BLaER1 (cell line): ENCODE measurements around the gene STAM2.

Experiments used
- H3K27ac ChIP-seq: shearing (Covaris generic); formaldehyde crosslinking; 2 replicates; pipeline ENCODE4 v1.8.1; 2022
- H3K27me3 ChIP-seq: shearing (Covaris generic); formaldehyde crosslinking; 2 replicates; pipeline ENCODE4 v1.8.1; 2022
- H3K36me3 ChIP-seq: shearing (Covaris generic); formaldehyde crosslinking; 2 replicates; pipeline ENCODE4 v1.8.1; 2022
- H3K4me1 ChIP-seq: shearing (Covaris generic); formaldehyde crosslinking; 2 replicates; pipeline ENCODE4 v1.8.1; 2022
- H3K4me2 ChIP-seq: shearing (Covaris generic); formaldehyde crosslinking; 2 replicates; pipeline ENCODE4 v1.8.1; 2022
- H3K4me3 ChIP-seq: shearing (Covaris generic); formaldehyde crosslinking; 2 replicates; pipeline ENCODE4 v1.8.1; 2022
- H3K9ac ChIP-seq: shearing (Covaris generic); formaldehyde crosslinking; 2 replicates; pipeline ENCODE4 v1.8.1; 2022
- H3K9me3 ChIP-seq: shearing (Covaris generic); formaldehyde crosslinking; 2 replicates; pipeline ENCODE4 v1.8.1; 2022
- H4K20me1 ChIP-seq: shearing (Covaris generic); formaldehyde crosslinking; 2 replicates; pipeline ENCODE4 v1.8.1; 2022
- Cebpa-rat ChIP-seq: shearing (Covaris generic); IDR thresholded peaks from 2 replicates; pipeline ENCODE4 v1.8.1; 2022

STAM2 gene

DNA sequence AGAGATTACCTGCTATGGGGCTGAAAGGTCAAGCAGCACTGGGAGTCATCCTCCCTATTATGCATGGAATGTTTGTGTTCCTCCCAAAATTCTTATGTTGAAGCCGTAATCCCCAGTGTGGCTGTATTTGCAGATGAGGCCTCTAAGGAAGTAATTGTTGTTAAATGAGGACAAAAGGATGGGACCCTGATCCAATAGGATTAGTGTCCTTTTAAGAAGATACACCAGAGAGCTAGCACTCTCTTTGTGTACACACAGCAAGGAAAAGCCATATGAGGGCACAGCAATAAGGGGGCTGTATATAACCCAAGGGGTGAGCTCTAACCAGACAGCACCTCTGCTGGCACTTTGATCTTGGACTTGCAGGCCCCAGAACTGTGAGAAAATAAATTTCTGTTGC, 18.3 kb downstream of the STAM2 start:
- no peak for TF ChIP-seq Cebpa-rat
- H3K4me1 ChIP-seq: no peaks in the 10 kb centered on the region
- no peaks in the 10 kb centered on the region for H3K27me3 ChIP-seq
- peaks cover 51% of the 10 kb centered on the region for H3K9me3 ChIP-seq
- H4K20me1 ChIP-seq: peaks cover 33% of the 10 kb centered on the region; the same call in 1 of the 2 replicates
- no peak overlapping the region for H3K27ac ChIP-seq
- peaks cover 21% of the 10 kb centered on the region; the same call in 1 of the 2 replicates for H3K36me3 ChIP-seq
- no peak overlapping the region for H3K4me3 ChIP-seq
- no peak overlapping the region for H3K4me2 ChIP-seq
- H3K9ac ChIP-seq: no peak overlapping the region

DNA sequence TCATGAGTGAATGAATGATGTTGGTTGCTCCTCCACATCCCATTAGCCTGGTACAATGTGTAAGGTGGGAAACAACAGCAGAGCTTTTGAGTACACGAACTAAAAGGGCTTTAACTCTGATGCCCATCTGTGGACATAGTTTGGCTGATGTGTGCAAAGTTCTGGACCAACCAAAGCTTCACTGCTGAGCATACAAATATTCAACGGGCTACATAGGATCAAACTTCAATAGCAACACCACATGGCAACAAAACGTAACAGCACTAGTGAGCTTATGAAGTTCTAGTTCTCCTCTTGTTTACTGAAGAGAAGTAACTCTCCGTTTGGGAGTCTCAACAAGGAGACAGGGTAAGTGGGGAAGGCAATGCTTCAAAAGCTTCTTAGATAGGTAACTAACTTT, 20.4 kb downstream of the STAM2 start:
- no peak for TF ChIP-seq Cebpa-rat
- H3K27me3 ChIP-seq: no peaks in the 10 kb centered on the region

DNA sequence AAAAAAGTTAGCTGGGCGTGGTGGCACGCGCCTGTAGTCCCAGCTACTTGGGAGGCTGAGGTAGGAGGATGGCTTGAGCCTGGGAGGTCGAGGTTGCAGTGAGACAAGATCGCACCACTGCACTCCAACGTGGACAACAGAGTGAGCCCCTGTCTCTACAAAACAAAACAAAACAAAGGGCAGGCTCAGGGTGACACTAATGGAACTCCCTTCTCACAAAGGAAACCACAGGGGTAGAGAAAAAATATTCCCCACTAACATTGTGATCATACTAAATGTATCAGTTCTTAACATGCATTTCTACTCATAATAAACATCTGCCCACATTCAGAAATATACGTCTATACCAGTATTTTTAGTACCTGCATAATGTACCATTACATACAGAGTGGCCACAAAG, 21.1 kb downstream of the STAM2 start:
- no peak for TF ChIP-seq Cebpa-rat
- H3K27me3 ChIP-seq: no peaks in the 10 kb centered on the region
- no peak overlapping the region for H3K4me3 ChIP-seq
- H3K36me3 ChIP-seq: peaks cover 29% of the 10 kb centered on the region
- H3K4me1 ChIP-seq: no peaks in the 10 kb centered on the region
- H3K27ac ChIP-seq: no peak overlapping the region
- peaks cover 43% of the 10 kb centered on the region for H3K9me3 ChIP-seq
- H3K9ac ChIP-seq: no peak overlapping the region
- H3K4me2 ChIP-seq: no peak overlapping the region
- peaks cover 38% of the 10 kb centered on the region for H4K20me1 ChIP-seq

More for the DNA sequence above, 20.4 kb downstream of the STAM2 start:
- H3K27ac ChIP-seq: no peak overlapping the region
- no peaks in the 10 kb centered on the region for H3K4me1 ChIP-seq
- H3K36me3 ChIP-seq: peaks cover 24% of the 10 kb centered on the region
- peaks cover 33% of the 10 kb centered on the region; the same call in 1 of the 2 replicates for H4K20me1 ChIP-seq
- H3K4me3 ChIP-seq: no peak overlapping the region
- no peak overlapping the region for H3K9ac ChIP-seq
- peaks cover 50% of the 10 kb centered on the region for H3K9me3 ChIP-seq
- H3K4me2 ChIP-seq: no peak overlapping the region

DNA sequence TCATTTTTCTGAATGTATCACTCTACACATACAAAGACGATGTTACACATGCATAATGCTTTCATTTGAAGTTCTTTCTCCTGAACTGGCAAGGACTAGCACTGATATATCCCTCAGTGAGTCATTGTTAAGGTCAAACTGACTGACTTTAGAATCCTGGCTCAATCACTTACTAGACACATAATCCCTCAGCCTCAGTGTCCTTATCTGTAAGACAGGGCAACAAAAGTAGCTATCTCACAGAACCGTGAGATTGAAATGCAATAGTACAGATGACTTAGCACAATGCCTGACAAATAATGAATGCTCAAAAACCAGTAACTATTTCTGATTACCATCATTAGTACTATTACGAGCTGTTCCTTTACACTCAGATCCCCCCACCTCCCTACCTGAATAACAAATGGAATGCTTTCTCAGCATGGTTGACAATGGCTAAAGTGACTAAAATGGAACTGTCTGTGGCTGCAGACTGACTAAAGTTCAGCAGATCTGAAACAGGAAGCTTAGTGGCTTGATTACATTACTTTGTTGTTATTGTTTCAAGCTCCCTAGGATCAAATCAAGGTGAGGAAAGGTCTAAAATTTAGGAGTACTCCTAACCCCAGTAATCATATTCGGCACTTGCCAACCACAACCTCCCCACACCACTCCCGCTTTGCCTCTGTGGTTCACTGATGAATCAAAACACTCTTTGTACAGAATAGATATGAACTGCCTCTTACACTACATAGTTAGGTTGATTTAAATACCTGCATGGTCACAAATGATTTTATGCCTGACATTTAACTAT, 40.9 kb downstream of the STAM2 start:
- TF ChIP-seq Cebpa-rat: no peak

DNA sequence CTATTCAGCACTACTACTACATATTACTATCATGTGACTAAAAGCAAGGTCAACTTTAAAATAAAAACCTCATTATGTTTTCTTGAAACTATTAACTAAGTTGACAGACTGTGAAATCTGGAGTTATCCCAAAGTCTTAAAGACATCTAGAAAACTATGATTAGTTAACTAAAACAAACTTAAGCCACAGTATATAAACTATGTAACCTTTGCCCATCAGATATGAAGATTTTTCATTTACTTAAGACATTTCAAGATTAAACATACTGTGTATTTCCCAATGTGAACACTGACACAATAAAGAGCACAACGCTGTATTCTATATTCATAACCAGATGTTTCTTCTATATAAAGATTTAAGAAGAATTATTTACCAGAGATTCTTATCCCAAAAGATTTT, 43.3 kb downstream of the STAM2 start:
- H4K20me1 ChIP-seq: no peaks in the 10 kb centered on the region
- no peaks in the 10 kb centered on the region for H3K27me3 ChIP-seq
- peaks cover 14% of the 10 kb centered on the region for H3K36me3 ChIP-seq
- no peak overlapping the region for H3K4me3 ChIP-seq
- no peaks in the 10 kb centered on the region for H3K9me3 ChIP-seq
- H3K9ac ChIP-seq: no peak overlapping the region
- no peak for TF ChIP-seq Cebpa-rat
- H3K27ac ChIP-seq: no peak overlapping the region
- H3K4me1 ChIP-seq: no peaks in the 10 kb centered on the region
- H3K4me2 ChIP-seq: no peak overlapping the region

More for the DNA sequence above, 40.9 kb downstream of the STAM2 start:
- Histone ChIP-seq H3K27me3 (no peaks in the 10 kb centered on the region), H3K27ac (no peak overlapping the region), H3K36me3 (peaks cover 13% of the 10 kb centered on the region; the same call in 1 of the 2 replicates), H4K20me1 (no peaks in the 10 kb centered on the region), H3K9ac (no peak overlapping the region), H3K4me3 (no peak overlapping the region), H3K4me1 (no peaks in the 10 kb centered on the region), H3K9me3 (no peaks in the 10 kb centered on the region), H3K4me2 (no peak overlapping the region)

DNA sequence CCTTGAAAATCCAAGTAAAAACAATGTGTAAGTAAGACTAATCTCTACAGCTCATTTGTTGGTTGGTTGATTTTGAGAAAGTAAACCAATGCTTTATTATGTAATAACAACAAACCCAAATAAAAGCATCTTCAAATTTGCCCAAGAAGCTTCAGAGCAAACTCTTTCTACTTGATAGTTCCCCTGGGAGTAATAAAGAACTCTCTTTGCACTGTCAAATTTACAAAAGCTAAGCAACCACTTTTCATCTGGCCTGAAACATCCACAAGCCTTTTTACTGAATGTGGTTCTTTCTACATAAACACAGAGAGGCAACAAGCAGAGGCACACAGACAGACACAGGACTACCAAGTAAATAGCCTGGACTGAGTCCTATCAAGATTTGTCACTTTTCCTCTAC, 47.9 kb downstream of the STAM2 start:
- Histone ChIP-seq H3K27me3 (no peaks in the 10 kb centered on the region), H4K20me1 (no peaks in the 10 kb centered on the region), H3K4me3 (no peak overlapping the region), H3K4me2 (no peak overlapping the region), H3K27ac (no peak overlapping the region), H3K36me3 (peaks cover 28% of the 10 kb centered on the region), H3K9me3 (0 out of 2 replicates have a peak, but pooled peaks cover 5% of the 10 kb centered on the region), H3K9ac (no peak overlapping the region), H3K4me1 (no peaks in the 10 kb centered on the region)
- no peak for TF ChIP-seq Cebpa-rat

DNA sequence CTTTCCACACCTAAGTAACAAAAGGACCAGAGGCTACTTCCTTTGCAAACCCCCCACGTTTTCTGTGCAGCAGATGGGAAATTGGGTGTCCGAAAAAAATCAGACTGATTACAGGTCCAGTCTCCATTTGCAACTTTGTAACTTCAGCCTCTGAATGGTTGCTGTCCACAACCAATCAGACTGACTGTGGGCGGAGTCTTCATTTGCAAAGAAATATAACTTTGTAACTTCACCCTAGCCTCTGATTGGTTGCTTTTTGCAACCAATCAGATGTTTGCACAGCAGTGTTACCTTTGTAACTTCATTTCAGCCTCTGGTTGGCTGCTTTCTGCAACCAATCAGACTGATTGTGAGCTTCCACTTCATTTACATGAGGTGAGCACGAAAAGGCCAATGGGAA, 48.9 kb downstream of the STAM2 start:
- H3K4me3 ChIP-seq: no peak overlapping the region
- TF ChIP-seq Cebpa-rat: no peak
- peaks cover 35% of the 10 kb centered on the region for H3K36me3 ChIP-seq
- no peaks in the 10 kb centered on the region for H3K27me3 ChIP-seq
- H4K20me1 ChIP-seq: no peaks in the 10 kb centered on the region
- H3K4me1 ChIP-seq: no peaks in the 10 kb centered on the region
- H3K4me2 ChIP-seq: no peak overlapping the region
- H3K9me3 ChIP-seq: 0 out of 2 replicates have a peak, but pooled peaks cover 5% of the 10 kb centered on the region
- H3K27ac ChIP-seq: no peak overlapping the region
- H3K9ac ChIP-seq: no peak overlapping the region

DNA sequence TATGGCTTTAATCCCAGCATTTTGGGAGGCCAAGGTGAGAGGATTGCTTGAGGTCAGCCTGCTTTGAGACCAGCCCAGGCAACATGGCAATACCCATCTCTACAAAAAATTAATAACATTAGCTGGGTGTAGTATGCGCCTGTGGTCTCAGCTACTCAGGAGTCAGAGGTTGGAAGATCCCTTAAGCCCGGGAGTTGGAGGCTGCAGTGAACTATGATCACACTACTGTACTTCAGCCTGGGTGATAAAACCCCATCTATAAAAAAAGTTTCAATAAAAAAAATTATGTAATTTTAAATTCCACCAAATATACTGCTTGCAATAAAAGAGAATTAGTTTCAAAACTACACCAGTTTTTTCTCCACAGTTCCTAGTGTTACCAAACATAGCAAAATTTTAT, 53.4 kb downstream of the STAM2 start:
- no peak overlapping the region for H3K4me3 ChIP-seq
- H3K36me3 ChIP-seq: peaks cover 42% of the 10 kb centered on the region
- 0 out of 2 replicates have a peak, but pooled peaks cover 5% of the 10 kb centered on the region for H3K9me3 ChIP-seq
- H3K4me1 ChIP-seq: no peaks in the 10 kb centered on the region
- H3K9ac ChIP-seq: no peak overlapping the region
- TF ChIP-seq Cebpa-rat: no peak
- no peak overlapping the region for H3K27ac ChIP-seq
- no peak overlapping the region for H3K4me2 ChIP-seq
- H4K20me1 ChIP-seq: no peaks in the 10 kb centered on the region
- no peaks in the 10 kb centered on the region for H3K27me3 ChIP-seq

DNA sequence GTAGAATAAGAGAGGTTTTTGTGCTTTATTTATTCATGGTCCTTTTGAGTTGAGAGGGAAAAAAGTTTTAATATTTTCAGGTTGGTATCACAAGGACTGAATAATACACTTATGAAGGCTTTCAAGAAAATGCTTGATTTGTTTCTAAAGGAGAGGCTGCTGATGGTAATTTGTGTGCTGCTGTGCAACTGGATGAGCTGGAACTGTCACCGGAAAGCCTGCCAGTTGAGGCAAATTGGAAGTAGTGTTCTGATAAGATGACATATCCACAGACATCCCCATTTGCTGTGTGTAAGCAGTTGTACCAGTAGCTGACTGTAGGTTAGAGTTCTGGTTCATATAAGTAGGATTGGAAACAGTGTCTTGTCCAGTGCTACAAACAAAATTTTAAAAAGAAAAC, 55.1 kb downstream of the STAM2 start:
- Histone ChIP-seq H3K4me2 (no peak overlapping the region), H3K27me3 (no peaks in the 10 kb centered on the region), H3K27ac (no peak overlapping the region), H4K20me1 (no peaks in the 10 kb centered on the region), H3K9me3 (no peaks in the 10 kb centered on the region), H3K36me3 (peaks cover 38% of the 10 kb centered on the region), H3K4me1 (no peaks in the 10 kb centered on the region), H3K4me3 (no peak overlapping the region), H3K9ac (no peak overlapping the region)
- TF ChIP-seq Cebpa-rat: no peak

DNA sequence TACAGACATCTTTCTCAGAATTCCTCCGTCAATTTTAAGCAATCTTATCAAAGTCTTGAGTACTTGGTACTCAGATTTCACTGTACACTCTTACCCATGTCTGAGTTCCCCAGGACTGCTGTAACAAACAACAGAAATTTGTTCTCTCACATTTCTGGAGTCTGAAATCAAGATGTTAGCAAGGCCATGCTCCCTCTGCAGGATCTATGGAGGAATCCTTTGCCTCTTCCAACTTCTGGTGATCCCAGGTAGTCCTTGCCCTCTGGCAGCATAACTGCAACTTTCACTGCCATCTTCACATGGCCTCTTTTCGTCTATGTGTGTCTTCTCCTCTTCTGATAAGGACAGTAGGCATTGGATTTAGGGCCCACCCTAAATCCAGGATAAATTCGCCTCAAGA, 59.6 kb downstream of the STAM2 start:
- H3K27ac ChIP-seq: no peak overlapping the region
- H3K4me1 ChIP-seq: no peaks in the 10 kb centered on the region
- H3K9ac ChIP-seq: no peak overlapping the region
- no peaks in the 10 kb centered on the region for H4K20me1 ChIP-seq
- H3K9me3 ChIP-seq: no peaks in the 10 kb centered on the region
- no peak for TF ChIP-seq Cebpa-rat
- peaks cover 15% of the 10 kb centered on the region; the same call in 1 of the 2 replicates for H3K36me3 ChIP-seq
- H3K4me2 ChIP-seq: no peak overlapping the region
- no peak overlapping the region for H3K4me3 ChIP-seq
- no peaks in the 10 kb centered on the region for H3K27me3 ChIP-seq
